CD4-positive, alpha-beta memory T cell (primary cell): Measurements from ENCODE around the gene POLE. TPM values are rescaled to one million over a fixed set of nuclear protein-coding genes. Genes with fewer than 3 reads are reported as not detected.

Experiments
- CTCF ChIA-PET: fragments of 350-600 bp; sonication (Branson Sonifier 250); formaldehyde crosslinking; loops from one replicate; lab custom pipeline; 2021; ENCODE audit warnings: inconsistent platforms; ENCODE audit not compliant: partially characterized antibody; lab: Charles Lee
- POLR2A ChIA-PET: fragments of 350-600 bp; sonication (Branson Sonifier 250); formaldehyde crosslinking; loops from one replicate; lab custom pipeline; 2021; ENCODE audit not compliant: partially characterized antibody; lab: Charles Lee
- DNase-seq, 5 donors: peaks; one replicate each; pipeline versions ENCODE4 v3.0.0 to v3.0.0-alpha.2; 2020 to 2022; ENCODE audit warnings: mixed read lengths in 1 of 5
- H3K27ac ChIP-seq: one replicate; pipeline ENCODE4 v1.7.0; 2013; ENCODE audit warnings: low read depth, low read length
- H3K27me3 ChIP-seq: 2 replicates; pipeline ENCODE4 v1.7.0; 2013; ENCODE audit warnings: mild to moderate bottlenecking, low read length, moderate library complexity; ENCODE audit not compliant: insufficient read depth
- H3K36me3 ChIP-seq: 2 replicates; pipeline ENCODE4 v1.7.0; 2013; ENCODE audit warnings: mild to moderate bottlenecking, low read length, moderate library complexity; ENCODE audit not compliant: insufficient read depth
- H3K4me1 ChIP-seq: 2 replicates; pipeline ENCODE4 v1.7.0; 2013; ENCODE audit warnings: mild to moderate bottlenecking, low read length, moderate library complexity; ENCODE audit not compliant: insufficient read depth
- H3K4me3 ChIP-seq, 2 donors: one replicate each; pipeline ENCODE4 v1.7.0; 2013; ENCODE audit warnings: low read length in 2 of 2, mild to moderate bottlenecking in 1 of 2
- H3K9me3 ChIP-seq, 2 donors: one replicate each; pipeline ENCODE4 v1.7.0; 2013; ENCODE audit warnings: low read length in 2 of 2, control low read depth in 1 of 2; ENCODE audit not compliant: control insufficient read depth in 1 of 2
- H3K27ac Mint-ChIP-seq, 7 donors: one replicate each; pipeline ENCODE4 v1.8.0; 2020 to 2021; ENCODE audit warnings: mixed read lengths in 7 of 7, mild to moderate bottlenecking in 6 of 7, inconsistent platforms in 3 of 7, moderate library complexity in 3 of 7
- H3K27me3 Mint-ChIP-seq, 2 donors: one replicate each; pipeline ENCODE4 v1.8.0; 2020 to 2021; ENCODE audit warnings: mixed read lengths in 2 of 2
- H3K36me3 Mint-ChIP-seq, 2 donors: one replicate each; pipeline ENCODE4 v1.8.0; 2020 to 2021; ENCODE audit warnings: mixed read lengths in 2 of 2, inconsistent platforms in 1 of 2, mild to moderate bottlenecking in 1 of 2
- H3K4me1 Mint-ChIP-seq, 4 donors: one replicate each; pipeline ENCODE4 v1.8.0; 2020 to 2021; ENCODE audit warnings: mixed read lengths in 4 of 4, mild to moderate bottlenecking in 1 of 4
- H3K4me3 Mint-ChIP-seq, 8 donors: one replicate each; pipeline ENCODE4 v1.8.0; 2020 to 2021; ENCODE audit warnings: mixed read lengths in 8 of 8, mild to moderate bottlenecking in 7 of 8, moderate library complexity in 6 of 8, inconsistent platforms in 3 of 8
- H3K9me3 Mint-ChIP-seq, 8 donors: one replicate each; pipeline ENCODE4 v1.8.0; 2020 to 2021; ENCODE audit warnings: mixed read lengths in 8 of 8, mild to moderate bottlenecking in 5 of 8, inconsistent platforms in 3 of 8, moderate library complexity in 1 of 8
- intact Hi-C: fragments of 100-400 bp; cut with micrococcal nuclease; formaldehyde crosslinking; loops from one replicate; pipeline ENCODE4 v1.15.1; 2023
- polyA plus RNA-seq, 2 donors: library from polyadenylated mRNA; unstranded; fragments of 300-500 nt; fragmentation: Illumina TruSeq; gene quantifications; one replicate each; pipeline ENCODE4 v1.2.3, GENCODE V29; 2021
- total RNA-seq, 2 experiments: library from RNA; stranded (reverse); gene quantifications; one replicate each; pipeline ENCODE4 v1.2.3, GENCODE V29; 2021

Gene POLE
- total and polyA plus RNA-seq, 4 experiments from 2014 or later: 2.2 to 75.4 (median 37.9) TPM

DNA sequence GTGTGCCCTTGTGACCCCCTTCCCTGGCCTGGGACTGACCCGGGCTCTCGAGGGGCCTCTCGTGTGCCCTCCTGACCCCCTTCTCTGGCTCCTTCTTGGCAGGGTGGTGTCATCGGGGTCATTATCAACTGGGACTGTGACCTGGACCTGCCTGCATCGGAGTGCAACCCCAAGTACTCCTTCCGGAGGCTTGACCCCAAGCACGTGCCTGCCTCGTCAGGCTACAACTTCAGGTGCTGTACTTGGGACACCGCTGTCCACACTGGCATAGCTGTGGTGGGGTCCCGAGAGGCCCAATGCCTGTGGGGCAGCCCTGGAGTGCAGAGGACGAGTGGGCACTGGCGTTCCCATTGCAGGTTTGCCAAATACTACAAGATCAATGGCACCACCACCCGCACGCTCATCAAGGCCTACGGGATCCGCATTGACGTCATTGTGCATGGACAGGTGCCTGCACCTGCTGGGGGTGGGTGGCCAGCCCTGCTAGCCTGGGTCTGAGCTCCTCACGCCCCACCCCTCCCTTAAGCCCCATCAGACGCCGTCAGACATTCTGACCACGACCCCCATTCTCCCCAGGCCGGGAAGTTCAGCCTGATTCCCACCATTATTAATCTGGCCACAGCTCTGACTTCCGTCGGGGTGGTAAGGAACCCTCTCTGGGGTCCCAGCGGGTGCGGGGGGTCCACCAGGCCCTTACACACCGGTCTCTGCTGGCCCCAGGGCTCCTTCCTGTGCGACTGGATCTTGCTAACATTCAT lies 66.1 kb downstream of the POLE start:
- Mint-ChIP-seq H3K9me3 (peaks cover 0 to 16% (median 8%) of the 10 kb centered on the region in 8 donors), H3K27me3 (peaks cover 7 to 12% of the 10 kb centered on the region in 2 donors), H3K27ac (no peak overlapping the region), H3K4me3 (no peak overlapping the region), H3K4me1 (peaks cover 7 to 20% (median 12%) of the 10 kb centered on the region in 4 donors), H3K36me3 (peaks cover 4 to 10% of the 10 kb centered on the region in 2 donors)
- no peak overlapping the region for H3K27ac ChIP-seq
- CTCF ChIA-PET: no interaction called here
- no peak for DNase-seq
- H3K4me3 ChIP-seq: no peak overlapping the region
- H3K4me1 ChIP-seq: no peaks in the 10 kb centered on the region
- no peaks in the 10 kb centered on the region for H3K9me3 ChIP-seq
- intact Hi-C loops: no loop called here
- H3K27me3 ChIP-seq: peaks cover 11% of the 10 kb centered on the region
- no peaks in the 10 kb centered on the region for H3K36me3 ChIP-seq
- POLR2A ChIA-PET: no interaction called here

DNA sequence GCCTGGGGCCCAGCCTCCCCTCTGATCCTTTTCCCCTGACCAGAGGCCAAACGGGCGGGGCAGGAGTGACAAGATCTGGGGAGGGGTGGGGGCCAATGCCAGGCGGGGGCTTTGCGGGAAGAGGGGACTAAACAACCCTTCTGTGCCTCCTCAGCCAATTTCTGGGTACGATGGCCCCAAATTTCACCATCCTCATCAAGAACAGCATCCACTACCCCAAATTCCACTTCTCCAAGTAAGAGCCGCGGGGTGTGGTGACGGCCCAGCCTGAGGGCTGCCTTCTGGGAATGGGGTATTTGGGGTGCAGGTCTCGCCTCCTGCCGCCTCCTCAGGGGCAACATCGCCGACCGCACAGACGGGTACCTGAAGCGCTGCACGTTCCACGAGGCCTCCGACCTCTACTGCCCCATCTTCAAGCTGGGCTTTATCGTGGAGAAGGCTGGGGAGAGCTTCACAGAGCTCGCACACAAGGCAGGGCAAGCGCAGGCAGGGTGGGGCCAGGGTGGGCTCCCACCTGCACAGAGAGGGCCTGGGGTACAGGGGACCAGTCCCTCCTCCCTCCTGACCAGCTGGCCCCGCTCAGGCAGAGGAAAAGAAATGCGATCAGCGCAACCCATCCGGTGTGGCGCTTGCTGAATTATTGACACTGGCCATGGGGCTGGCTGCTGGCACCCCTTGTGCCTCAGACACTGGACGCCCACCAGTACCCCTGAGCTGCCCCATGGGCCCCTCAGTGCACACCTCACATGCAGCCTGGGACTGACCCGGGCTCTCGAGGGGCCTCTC lies 66.8 kb downstream of the POLE start:
- H3K4me3 Mint-ChIP-seq: no peak overlapping the region
- intact Hi-C loops: no loop called here
- Histone ChIP-seq H3K9me3 (no peaks in the 10 kb centered on the region), H3K27me3 (peaks cover 19% of the 10 kb centered on the region), H3K4me1 (no peaks in the 10 kb centered on the region), H3K27ac (no peak overlapping the region), H3K36me3 (no peaks in the 10 kb centered on the region), H3K4me3 (no peak overlapping the region)
- H3K36me3 Mint-ChIP-seq: peaks cover 2 to 7% of the 10 kb centered on the region in 2 donors
- POLR2A ChIA-PET: no interaction called here
- CTCF ChIA-PET: no interaction called here
- peaks cover 12 to 17% of the 10 kb centered on the region in 2 donors for H3K27me3 Mint-ChIP-seq
- H3K9me3 Mint-ChIP-seq: peaks cover 0 to 16% (median 8%) of the 10 kb centered on the region in 8 donors
- no peak for DNase-seq
- H3K4me1 Mint-ChIP-seq: peaks cover 7 to 25% (median 12%) of the 10 kb centered on the region in 4 donors
- no peak overlapping the region for H3K27ac Mint-ChIP-seq

GRCh38 chr12:132619386-132620112 lies 67.6 kb downstream of the POLE start:
- Mint-ChIP-seq H3K36me3 (no peaks in the 10 kb centered on the region), H3K4me3 (no peak overlapping the region), H3K27me3 (peaks cover 17 to 18% of the 10 kb centered on the region in 2 donors), H3K27ac (no peak overlapping the region), H3K9me3 (peaks cover 0 to 16% (median 9%) of the 10 kb centered on the region in 8 donors), H3K4me1 (peaks cover 12 to 31% (median 16%) of the 10 kb centered on the region in 4 donors)
- no peak overlapping the region for H3K27ac ChIP-seq
- DNase-seq: no peak
- peaks cover 19% of the 10 kb centered on the region for H3K27me3 ChIP-seq
- H3K4me1 ChIP-seq: no peaks in the 10 kb centered on the region
- no peak overlapping the region for H3K4me3 ChIP-seq
- no peaks in the 10 kb centered on the region for H3K9me3 ChIP-seq
- POLR2A ChIA-PET: no interaction called here
- no peaks in the 10 kb centered on the region for H3K36me3 ChIP-seq
- intact Hi-C loops: no loop called here
- CTCF ChIA-PET: no interaction called here

- Histone ChIP-seq H3K27me3 (peaks cover 19% of the 10 kb centered on the region), H3K36me3 (no peaks in the 10 kb centered on the region), H3K4me3 (no peak overlapping the region), H3K27ac (no peak overlapping the region), H3K9me3 (no peaks in the 10 kb centered on the region), H3K4me1 (no peaks in the 10 kb centered on the region)
- POLR2A ChIA-PET: no interaction called here
- DNase-seq: no peak
- no peak overlapping the region for H3K4me3 Mint-ChIP-seq
- peaks cover 0 to 16% (median 9%) of the 10 kb centered on the region in 8 donors for H3K9me3 Mint-ChIP-seq
- no peak overlapping the region for H3K27ac Mint-ChIP-seq
- CTCF ChIA-PET: no interaction called here
- intact Hi-C loops: no loop called here
- H3K4me1 Mint-ChIP-seq: peaks cover 12 to 31% (median 16%) of the 10 kb centered on the region in 4 donors
- no peaks in the 10 kb centered on the region for H3K36me3 Mint-ChIP-seq
- peaks cover 17 to 18% of the 10 kb centered on the region in 2 donors for H3K27me3 Mint-ChIP-seq
These were observed 68.1 kb downstream of the POLE start for GRCh38 chr12:132619071-132619385.

DNA sequence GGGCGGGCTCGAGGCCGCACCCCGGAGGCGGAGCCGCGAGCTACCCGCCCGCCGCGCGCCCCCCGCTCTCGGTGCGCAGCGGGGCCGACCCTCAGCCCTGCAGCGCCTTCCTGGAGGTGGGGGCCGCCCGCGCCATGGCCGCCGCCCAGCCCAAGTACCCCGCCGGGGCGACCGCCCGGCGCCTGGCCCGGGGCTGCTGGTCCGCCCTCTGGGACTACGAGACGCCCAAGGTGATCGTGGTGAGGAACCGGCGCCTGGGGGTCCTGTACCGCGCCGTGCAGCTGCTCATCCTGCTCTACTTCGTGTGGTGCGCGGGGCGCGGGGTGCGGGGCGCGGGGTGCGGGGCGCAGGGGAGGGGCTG lies 68.5 kb downstream of the POLE start, which contains the start of gene P2RX2:
P2RX2 (plus strand) TSS at position 94 of the 361 bp plus-strand sequence; CDS start at position 135, 41 bp downstream.
- Mint-ChIP-seq H3K27me3 (peaks cover 17 to 18% of the 10 kb centered on the region in 2 donors), H3K4me1 (peaks cover 12 to 31% (median 16%) of the 10 kb centered on the region in 4 donors), H3K9me3 (peaks cover 0 to 16% (median 9%) of the 10 kb centered on the region in 8 donors), H3K4me3 (peak within 1 kb of the TSS in 6 of 8 donors; percentile 45 to 62 (median 57)), H3K36me3 (no peaks in the 10 kb centered on the region), H3K27ac (peak within 1 kb of the TSS in 1 of 7 donors; percentile 86)
- POLR2A ChIA-PET: no interaction called here
- CTCF ChIA-PET: no interaction called here
- H3K4me1 ChIP-seq: no peaks in the 10 kb centered on the region
- intact Hi-C loops: no loop called here
- no peak within 1 kb of the TSS for H3K4me3 ChIP-seq
- DNase-seq: no peak
- no peaks in the 10 kb centered on the region for H3K9me3 ChIP-seq
- H3K27ac ChIP-seq: no peak within 1 kb of the TSS
- no peaks in the 10 kb centered on the region for H3K36me3 ChIP-seq
- peaks cover 19% of the 10 kb centered on the region for H3K27me3 ChIP-seq

- Histone ChIP-seq H3K9me3 (no peaks in the 10 kb centered on the region), H3K27me3 (peaks cover 19% of the 10 kb centered on the region), H3K27ac (no peak overlapping the region), H3K36me3 (no peaks in the 10 kb centered on the region), H3K4me1 (no peaks in the 10 kb centered on the region), H3K4me3 (no peak overlapping the region)
- POLR2A ChIA-PET: no interaction called here
- Mint-ChIP-seq H3K9me3 (peaks cover 0 to 16% (median 9%) of the 10 kb centered on the region in 8 donors), H3K36me3 (no peaks in the 10 kb centered on the region), H3K4me1 (peaks cover 11 to 27% (median 16%) of the 10 kb centered on the region in 4 donors), H3K27ac (peak overlapping the region in 1 of 7 donors; percentile 86), H3K4me3 (peak overlapping the region in 6 of 8 donors; percentile 45 to 62 (median 57)), H3K27me3 (peaks cover 17 to 18% of the 10 kb centered on the region in 2 donors)
- intact Hi-C loops: no loop called here
- DNase-seq: no peak
- CTCF ChIA-PET: interaction anchor here (1.3 kb wide), 1 partner anchor 115 kb away, joined by 4 read pairs; no protein-coding TSS in a partner anchor
These were observed 69.1 kb downstream of the POLE start for GRCh38 chr12:132617822-132618682.
